ENCODE measurements around the gene ZNF654.

ZNF654 gene

GRCh38 chr3:88188436-88188835 lies 129.4 kb downstream of the ZNF654 start:
- no peaks in the 10 kb centered on the region for H3K27me3 ChIP-seq (ENCODE audit: control insufficient read depth in 2 of 2, insufficient read depth in 2 of 2, low read length in 2 of 2)
- H3K36me3 ChIP-seq (ENCODE audit: control insufficient read depth in 2 of 2, insufficient read depth in 2 of 2, low read length in 2 of 2) = no peaks in the 10 kb centered on the region
- no peaks in the 10 kb centered on the region for H3K9me3 ChIP-seq (ENCODE audit: control insufficient read depth in 2 of 2, low read length in 2 of 2)
- no peaks in the 10 kb centered on the region for H3K4me1 ChIP-seq (ENCODE audit: control insufficient read depth in 2 of 2, insufficient read depth in 2 of 2, low read length in 2 of 2)
- no peak overlapping the region for H3K9ac ChIP-seq (ENCODE audit: low read depth in 1 of 2, low read length in 2 of 2)
- H3K4me3 ChIP-seq (ENCODE audit: low read length in 2 of 2) = no peak overlapping the region
- no peak overlapping the region for H3K27ac ChIP-seq (ENCODE audit: low read depth in 2 of 2, low read length in 2 of 2)

DNA sequence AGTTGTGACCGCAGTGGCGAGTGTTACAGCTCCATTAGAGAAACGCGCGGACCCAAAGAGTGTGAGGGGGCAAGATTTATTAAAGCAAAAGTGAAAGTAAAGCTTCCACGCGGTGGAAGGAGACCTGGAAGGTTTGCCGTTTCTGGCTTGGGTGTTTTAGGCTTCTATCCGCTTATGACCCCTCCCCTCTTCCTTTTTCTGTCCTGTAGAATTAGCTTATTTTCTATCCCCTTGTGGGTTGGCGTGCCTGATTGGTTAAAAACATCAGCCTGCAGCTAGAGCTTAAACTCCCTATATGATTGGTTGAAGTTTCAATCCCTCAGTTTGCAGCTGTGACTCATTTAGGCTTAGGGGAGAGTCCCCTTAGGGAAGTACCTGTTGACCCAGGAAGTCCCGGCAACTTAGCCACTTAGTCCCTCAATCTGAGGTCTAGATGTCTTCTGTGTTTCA lies 130.3 kb downstream of the ZNF654 start:
- H3K9me3 ChIP-seq (ENCODE audit: control insufficient read depth in 2 of 2, low read length in 2 of 2) = no peaks in the 10 kb centered on the region
- H3K27me3 ChIP-seq (ENCODE audit: control insufficient read depth in 2 of 2, insufficient read depth in 2 of 2, low read length in 2 of 2) = no peaks in the 10 kb centered on the region
- H3K4me1 ChIP-seq (ENCODE audit: control insufficient read depth in 2 of 2, insufficient read depth in 2 of 2, low read length in 2 of 2) = no peaks in the 10 kb centered on the region
- H3K36me3 ChIP-seq (ENCODE audit: control insufficient read depth in 2 of 2, insufficient read depth in 2 of 2, low read length in 2 of 2) = no peaks in the 10 kb centered on the region
- H3K4me3 ChIP-seq (ENCODE audit: low read length in 2 of 2) = no peak overlapping the region
- H3K9ac ChIP-seq (ENCODE audit: low read depth in 1 of 2, low read length in 2 of 2) = no peak overlapping the region
- no peak overlapping the region for H3K27ac ChIP-seq (ENCODE audit: low read depth in 2 of 2, low read length in 2 of 2)

- Histone ChIP-seq H3K27ac (ENCODE audit: low read depth in 2 of 2, low read length in 2 of 2) (no peak overlapping the region), H3K9me3 (ENCODE audit: control insufficient read depth in 2 of 2, low read length in 2 of 2) (no peaks in the 10 kb centered on the region), H3K4me1 (ENCODE audit: control insufficient read depth in 2 of 2, insufficient read depth in 2 of 2, low read length in 2 of 2) (no peaks in the 10 kb centered on the region), H3K27me3 (ENCODE audit: control insufficient read depth in 2 of 2, insufficient read depth in 2 of 2, low read length in 2 of 2) (no peaks in the 10 kb centered on the region), H3K4me3 (ENCODE audit: low read length in 2 of 2) (no peak overlapping the region), H3K9ac (ENCODE audit: low read depth in 1 of 2, low read length in 2 of 2) (no peak overlapping the region), H3K36me3 (ENCODE audit: control insufficient read depth in 2 of 2, insufficient read depth in 2 of 2, low read length in 2 of 2) (no peaks in the 10 kb centered on the region)
Measured at GRCh38 chr3:88191872-88192409, 132.9 kb downstream of the ZNF654 start.

- Histone ChIP-seq H3K9me3 (ENCODE audit: control insufficient read depth in 2 of 2, low read length in 2 of 2) (no peaks in the 10 kb centered on the region), H3K27ac (ENCODE audit: low read depth in 2 of 2, low read length in 2 of 2) (no peak overlapping the region), H3K36me3 (ENCODE audit: control insufficient read depth in 2 of 2, insufficient read depth in 2 of 2, low read length in 2 of 2) (no peaks in the 10 kb centered on the region), H3K9ac (ENCODE audit: low read depth in 1 of 2, low read length in 2 of 2) (no peak overlapping the region), H3K4me3 (ENCODE audit: low read length in 2 of 2) (no peak overlapping the region), H3K27me3 (ENCODE audit: control insufficient read depth in 2 of 2, insufficient read depth in 2 of 2, low read length in 2 of 2) (no peaks in the 10 kb centered on the region), H3K4me1 (ENCODE audit: control insufficient read depth in 2 of 2, insufficient read depth in 2 of 2, low read length in 2 of 2) (no peaks in the 10 kb centered on the region)
Measured at GRCh38 chr3:88192631-88193030, 133.6 kb downstream of the ZNF654 start.

All from mucosa of rectum (tissue), 2 donors.